ENCODE results near the gene CD44.

CD44 gene

GRCh38 chr11:35173011-35173511 is 34.1 kb downstream of the CD44 start:
- DNase-seq = no peak
- Histone ChIP-seq H3K36me3 (no peaks in the 10 kb centered on the region), H3K4me3 (ENCODE audit: low read depth, low read length) (no peak overlapping the region), H3K9me3 (ENCODE audit: severe bottlenecking) (no peaks in the 10 kb centered on the region), H3K27me3 (ENCODE audit: insufficient read depth, low read depth, severe bottlenecking) (no peaks in the 10 kb centered on the region), H3K27ac (no peak overlapping the region)
- no peak for TF ChIP-seq CTCF (IDR thresholded peaks at IDR 0.05; ENCODE audit: low read depth, low read length)

- no peaks in the 10 kb centered on the region for H3K27me3 ChIP-seq (ENCODE audit: insufficient read depth, low read depth, severe bottlenecking)
- no peak overlapping the region for H3K27ac ChIP-seq
- no peak for TF ChIP-seq CTCF (IDR thresholded peaks at IDR 0.05; ENCODE audit: low read depth, low read length)
- DNase-seq = no peak
- no peaks in the 10 kb centered on the region for H3K36me3 ChIP-seq
- no peak overlapping the region for H3K4me3 ChIP-seq (ENCODE audit: low read depth, low read length)
- no peaks in the 10 kb centered on the region for H3K9me3 ChIP-seq (ENCODE audit: severe bottlenecking)
Observed at GRCh38 chr11:35173616-35174566, 34.9 kb downstream of the CD44 start.

- H3K36me3 ChIP-seq = no peaks in the 10 kb centered on the region
- TF ChIP-seq CTCF (IDR thresholded peaks at IDR 0.05; ENCODE audit: low read depth, low read length) = no peak
Observed at GRCh38 chr11:35174666-35175065, 35.7 kb downstream of the CD44 start.

GRCh38 chr11:35177370-35177769 is 38.4 kb downstream of the CD44 start:
- H3K9me3 ChIP-seq (ENCODE audit: severe bottlenecking) = no peaks in the 10 kb centered on the region
- H3K36me3 ChIP-seq = no peaks in the 10 kb centered on the region
- no peak for TF ChIP-seq CTCF (IDR thresholded peaks at IDR 0.05; ENCODE audit: low read depth, low read length)
- DNase-seq = no peak
- no peaks in the 10 kb centered on the region for H3K27me3 ChIP-seq (ENCODE audit: insufficient read depth, low read depth, severe bottlenecking)
- no peak overlapping the region for H3K27ac ChIP-seq
- H3K4me3 ChIP-seq (ENCODE audit: low read depth, low read length) = no peak overlapping the region

More at GRCh38 chr11:35174666-35175065, 35.7 kb downstream of the CD44 start:
- H3K4me3 ChIP-seq (ENCODE audit: low read depth, low read length) = no peak overlapping the region
- DNase-seq = no peak
- H3K27me3 ChIP-seq (ENCODE audit: insufficient read depth, low read depth, severe bottlenecking) = no peaks in the 10 kb centered on the region
- H3K9me3 ChIP-seq (ENCODE audit: severe bottlenecking) = no peaks in the 10 kb centered on the region
- H3K27ac ChIP-seq = no peak overlapping the region

GRCh38 chr11:35178067-35178805 is 39.3 kb downstream of the CD44 start:
- no peak overlapping the region for H3K4me3 ChIP-seq (ENCODE audit: low read depth, low read length)
- H3K27me3 ChIP-seq (ENCODE audit: insufficient read depth, low read depth, severe bottlenecking) = no peaks in the 10 kb centered on the region
- H3K36me3 ChIP-seq = no peaks in the 10 kb centered on the region
- no peak for TF ChIP-seq CTCF (IDR thresholded peaks at IDR 0.05; ENCODE audit: low read depth, low read length)
- DNase-seq = no peak
- no peak overlapping the region for H3K27ac ChIP-seq
- no peaks in the 10 kb centered on the region for H3K9me3 ChIP-seq (ENCODE audit: severe bottlenecking)
